Neutrophil (primary cell): ENCODE measurements around the gene TJP2.

Source experiments
- H3K27ac ChIP-seq: fragments of 200-600 bp; sonication (generic); 2 replicates; pipeline ENCODE4 v1.5.1; 2016; ENCODE audit warnings: mild to moderate bottlenecking, moderate library complexity
- H3K27me3 ChIP-seq: fragments of 200-600 bp; sonication (generic); 2 replicates; pipeline ENCODE4 v1.6.0; 2016; ENCODE audit warnings: mild to moderate bottlenecking
- H3K36me3 ChIP-seq: fragments of 200-600 bp; sonication (generic); 2 replicates; pipeline ENCODE4 v1.5.1; 2017
- H3K4me1 ChIP-seq, 2 experiments: fragments of 200-600 bp in 1 of 2; sonication (generic) in 1 of 2; 1 replicate in 1 of 2; 2 replicates in 1 of 2; pipeline versions ENCODE4 v1.5.1 to v1.6.1; 2013 to 2016; ENCODE audit warnings: low read depth in 1 of 2, low read length in 1 of 2, mild to moderate bottlenecking in 1 of 2, moderate library complexity in 1 of 2; ENCODE audit not compliant: control insufficient read depth in 1 of 2, insufficient read depth in 1 of 2
- H3K4me3 ChIP-seq, 2 experiments: fragments of 200-600 bp in 1 of 2; sonication (generic) in 1 of 2; 1 replicate in 1 of 2; 2 replicates in 1 of 2; pipeline ENCODE4 v1.5.1; 2013 to 2016; ENCODE audit warnings: low read depth in 1 of 2, low read length in 1 of 2, mild to moderate bottlenecking in 1 of 2, moderate library complexity in 1 of 2
- H3K9me3 ChIP-seq: fragments of 200-600 bp; sonication (generic); 2 replicates; pipeline ENCODE4 v1.5.1; 2016
- CTCF ChIP-seq: fragments of 200-600 bp; sonication (generic); IDR thresholded peaks from 2 replicates; pipeline ENCODE4 v1.5.1; 2016; ENCODE audit warnings: antibody characterized with exemption

The TJP2 gene

GRCh38 chr9:69254223-69254622, 80.1 kb downstream of the TJP2 start:
- no peak overlapping the region for H3K4me3 ChIP-seq
- no peak for TF ChIP-seq CTCF
- H3K9me3 ChIP-seq: no peaks in the 10 kb centered on the region
- H3K36me3 ChIP-seq: peaks cover 55% of the 10 kb centered on the region
- H3K4me1 ChIP-seq: no peaks in the 10 kb centered on the region
- H3K27me3 ChIP-seq: no peaks in the 10 kb centered on the region
- H3K27ac ChIP-seq: no peak overlapping the region

GRCh38 chr9:69255591-69255990, 81.5 kb downstream of the TJP2 start:
- H3K4me3 ChIP-seq: no peak overlapping the region
- no peaks in the 10 kb centered on the region for H3K27me3 ChIP-seq
- no peak for TF ChIP-seq CTCF
- H3K9me3 ChIP-seq: no peaks in the 10 kb centered on the region
- no peaks in the 10 kb centered on the region for H3K4me1 ChIP-seq
- peaks cover 41% of the 10 kb centered on the region for H3K36me3 ChIP-seq
- no peak overlapping the region for H3K27ac ChIP-seq

GRCh38 chr9:69258551-69258950, 84.5 kb downstream of the TJP2 start:
- no peak overlapping the region for H3K27ac ChIP-seq
- H3K27me3 ChIP-seq: peaks cover 8% of the 10 kb centered on the region
- H3K4me3 ChIP-seq: no peak overlapping the region
- H3K9me3 ChIP-seq: no peaks in the 10 kb centered on the region
- TF ChIP-seq CTCF: no peak
- peaks cover 16% of the 10 kb centered on the region for H3K36me3 ChIP-seq
- no peaks in the 10 kb centered on the region for H3K4me1 ChIP-seq

- no peak for TF ChIP-seq CTCF
- Histone ChIP-seq H3K4me1 (no peaks in the 10 kb centered on the region), H3K27me3 (peaks cover 14% of the 10 kb centered on the region)
These were observed 86.1 kb downstream of the TJP2 start for GRCh38 chr9:69260161-69260560.

GRCh38 chr9:69261636-69262035, 87.6 kb downstream of the TJP2 start:
- H3K27ac ChIP-seq: no peak overlapping the region
- no peak for TF ChIP-seq CTCF
- no peak overlapping the region for H3K4me3 ChIP-seq
- H3K9me3 ChIP-seq: no peaks in the 10 kb centered on the region
- H3K27me3 ChIP-seq: peaks cover 14% of the 10 kb centered on the region
- no peaks in the 10 kb centered on the region for H3K4me1 ChIP-seq
- H3K36me3 ChIP-seq: no peaks in the 10 kb centered on the region

More at GRCh38 chr9:69260161-69260560, 86.1 kb downstream of the TJP2 start:
- no peaks in the 10 kb centered on the region for H3K9me3 ChIP-seq
- H3K36me3 ChIP-seq: no peaks in the 10 kb centered on the region
- no peak overlapping the region for H3K27ac ChIP-seq
- no peak overlapping the region for H3K4me3 ChIP-seq

- Histone ChIP-seq H3K27me3 (peaks cover 14% of the 10 kb centered on the region), H3K4me1 (no peaks in the 10 kb centered on the region), H3K9me3 (no peaks in the 10 kb centered on the region), H3K4me3 (no peak overlapping the region), H3K27ac (no peak overlapping the region), H3K36me3 (no peaks in the 10 kb centered on the region)
- no peak for TF ChIP-seq CTCF
These were observed 90.4 kb downstream of the TJP2 start for GRCh38 chr9:69264526-69264925.
